ENCODE results near the gene AFF3.

The AFF3 gene

GRCh38 chr2:100043081-100043890 lies 99.1 kb downstream of the AFF3 start:
- H3K36me3 ChIP-seq (ENCODE audit: control insufficient read depth in 1 of 2, insufficient read depth in 2 of 2, low read depth in 1 of 2, low read length in 2 of 2) = peaks cover 0 to 12% of the 10 kb centered on the region in 2 experiments
- no peak overlapping the region for H2BK120ac ChIP-seq (ENCODE audit: low read depth, low read length)
- no peak overlapping the region for H3K4ac ChIP-seq (ENCODE audit: low read depth in 1 of 2, low read length in 2 of 2)
- no peak overlapping the region for H2AK5ac ChIP-seq (ENCODE audit: low read length, severe bottlenecking)
- peaks cover 1% of the 10 kb centered on the region for H3K4me1 ChIP-seq (ENCODE audit: control insufficient read depth, insufficient read depth, low read depth, low read length)
- H3K4me2 ChIP-seq (ENCODE audit: low read length, poor library complexity, severe bottlenecking) = no peak overlapping the region
- no peak overlapping the region for H3K14ac ChIP-seq (ENCODE audit: low read length in 2 of 2)
- H3K79me1 ChIP-seq (replicated peaks; ENCODE audit: low read length, poor library complexity, severe bottlenecking) = peaks cover 38% of the 10 kb centered on the region
- no peak overlapping the region for H3K4me3 ChIP-seq (ENCODE audit: insufficient read depth in 1 of 2, low read depth in 1 of 2, low read length in 2 of 2)
- H2AFZ ChIP-seq (ENCODE audit: low read depth, low read length) = no peak overlapping the region
- H3K9ac ChIP-seq (ENCODE audit: low read length) = no peak overlapping the region
- no peak overlapping the region for H3K27ac ChIP-seq (ENCODE audit: low read length, poor library complexity, severe bottlenecking)
- no peak overlapping the region for H3K18ac ChIP-seq (ENCODE audit: low read depth in 1 of 2, low read length in 2 of 2)
- H3K23ac ChIP-seq (ENCODE audit: low read length in 2 of 2) = no peak overlapping the region
- no peak overlapping the region for H4K8ac ChIP-seq (ENCODE audit: low read length)
- DNase-seq = no peak
- no peak overlapping the region for H2BK5ac ChIP-seq (ENCODE audit: low read depth, low read length, poor library complexity, severe bottlenecking)
- H2BK15ac ChIP-seq (ENCODE audit: low read depth, poor library complexity, severe bottlenecking) = no peak overlapping the region
- no peaks in the 10 kb centered on the region for H3K9me3 ChIP-seq (ENCODE audit: control insufficient read depth, low read length)
- peaks cover 0 to 11% of the 10 kb centered on the region in 2 experiments for H3K27me3 ChIP-seq (ENCODE audit: control insufficient read depth in 1 of 2, insufficient read depth in 1 of 2, low read length in 2 of 2)
- no peak overlapping the region for H4K91ac ChIP-seq (ENCODE audit: low read length)
- no peak overlapping the region for H2BK12ac ChIP-seq (ENCODE audit: low read length in 2 of 2)
- 99% methylated on average over 6 of the region's 7 CpGs for WGBS

DNA sequence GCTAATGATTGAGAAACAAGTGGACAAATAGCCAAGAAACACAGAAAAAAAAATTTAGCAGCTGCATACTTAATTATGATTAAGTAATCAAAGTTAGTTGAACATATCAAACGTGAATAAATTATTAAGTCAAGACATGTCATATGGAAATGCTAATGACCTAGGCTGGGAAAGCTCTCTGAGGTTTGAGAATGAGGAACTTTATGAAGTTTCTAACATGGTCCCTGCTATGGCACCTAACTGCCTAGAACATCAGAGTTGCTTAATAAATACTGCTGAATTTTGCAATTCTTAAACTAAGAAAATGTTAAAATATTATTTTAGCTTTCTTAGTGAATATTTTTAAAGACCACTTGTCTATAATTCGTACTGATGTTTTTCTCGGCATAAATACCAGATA lies 99.8 kb downstream of the AFF3 start:
- no peak overlapping the region for H2BK15ac ChIP-seq (ENCODE audit: low read depth, poor library complexity, severe bottlenecking)
- H2AFZ ChIP-seq (ENCODE audit: low read depth, low read length) = no peak overlapping the region
- peaks cover 38% of the 10 kb centered on the region for H3K79me1 ChIP-seq (replicated peaks; ENCODE audit: low read length, poor library complexity, severe bottlenecking)
- H2AK5ac ChIP-seq (ENCODE audit: low read length, severe bottlenecking) = no peak overlapping the region
- no peak overlapping the region for H2BK120ac ChIP-seq (ENCODE audit: low read depth, low read length)
- no peak overlapping the region for H3K4me3 ChIP-seq (ENCODE audit: insufficient read depth in 1 of 2, low read depth in 1 of 2, low read length in 2 of 2)
- H3K14ac ChIP-seq (ENCODE audit: low read length in 2 of 2) = no peak overlapping the region
- no peak overlapping the region for H3K18ac ChIP-seq (ENCODE audit: low read depth in 1 of 2, low read length in 2 of 2)
- H3K36me3 ChIP-seq (ENCODE audit: control insufficient read depth in 1 of 2, insufficient read depth in 2 of 2, low read depth in 1 of 2, low read length in 2 of 2) = peaks cover 0 to 12% of the 10 kb centered on the region in 2 experiments
- peaks cover 1% of the 10 kb centered on the region for H3K4me1 ChIP-seq (ENCODE audit: control insufficient read depth, insufficient read depth, low read depth, low read length)
- H3K27ac ChIP-seq (ENCODE audit: low read length, poor library complexity, severe bottlenecking) = no peak overlapping the region
- no CpG with 5 or more reads among the region's 3 CpGs for WGBS
- H3K4ac ChIP-seq (ENCODE audit: low read depth in 1 of 2, low read length in 2 of 2) = no peak overlapping the region
- H3K27me3 ChIP-seq (ENCODE audit: control insufficient read depth in 1 of 2, insufficient read depth in 1 of 2, low read length in 2 of 2) = peaks cover 0 to 11% of the 10 kb centered on the region in 2 experiments
- H2BK5ac ChIP-seq (ENCODE audit: low read depth, low read length, poor library complexity, severe bottlenecking) = no peak overlapping the region
- H4K8ac ChIP-seq (ENCODE audit: low read length) = no peak overlapping the region
- H3K23ac ChIP-seq (ENCODE audit: low read length in 2 of 2) = no peak overlapping the region
- H3K9ac ChIP-seq (ENCODE audit: low read length) = no peak overlapping the region
- no peak for DNase-seq
- H3K9me3 ChIP-seq (ENCODE audit: control insufficient read depth, low read length) = no peaks in the 10 kb centered on the region
- no peak overlapping the region for H3K4me2 ChIP-seq (ENCODE audit: low read length, poor library complexity, severe bottlenecking)
- H2BK12ac ChIP-seq (ENCODE audit: low read length in 2 of 2) = no peak overlapping the region
- H4K91ac ChIP-seq (ENCODE audit: low read length) = no peak overlapping the region

DNA sequence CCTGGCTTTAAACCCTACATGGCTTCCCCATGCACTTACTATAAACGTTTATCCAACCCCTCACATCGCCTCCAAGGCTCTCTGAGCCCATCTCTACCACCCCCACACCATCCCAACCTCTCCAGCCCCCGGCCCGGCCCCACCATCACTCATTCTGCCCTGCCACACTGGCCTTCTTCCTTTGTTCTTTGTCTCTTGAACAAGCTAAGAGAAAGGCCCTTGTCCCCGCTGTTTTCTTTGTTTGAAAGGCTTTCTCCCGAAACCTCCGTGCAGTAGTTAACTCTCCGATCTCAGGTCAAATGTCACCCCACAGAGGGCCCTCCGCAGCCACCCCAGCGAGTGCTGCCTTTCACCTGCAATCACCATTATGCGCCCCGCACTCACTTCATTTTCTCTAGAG lies 100.4 kb downstream of the AFF3 start:
- Histone ChIP-seq H2BK5ac (ENCODE audit: low read depth, low read length, poor library complexity, severe bottlenecking) (no peak overlapping the region), H2BK12ac (ENCODE audit: low read length in 2 of 2) (no peak overlapping the region), H3K9me3 (ENCODE audit: control insufficient read depth, low read length) (no peaks in the 10 kb centered on the region), H3K79me1 (replicated peaks; ENCODE audit: low read length, poor library complexity, severe bottlenecking) (peaks cover 35% of the 10 kb centered on the region), H3K9ac (ENCODE audit: low read length) (no peak overlapping the region), H3K4me2 (ENCODE audit: low read length, poor library complexity, severe bottlenecking) (no peak overlapping the region), H3K27ac (ENCODE audit: low read length, poor library complexity, severe bottlenecking) (no peak overlapping the region), H2AFZ (ENCODE audit: low read depth, low read length) (no peak overlapping the region), H3K4me1 (ENCODE audit: control insufficient read depth, insufficient read depth, low read depth, low read length) (peaks cover 1% of the 10 kb centered on the region), H2AK5ac (ENCODE audit: low read length, severe bottlenecking) (no peak overlapping the region), H2BK120ac (ENCODE audit: low read depth, low read length) (no peak overlapping the region), H3K4me3 (ENCODE audit: insufficient read depth in 1 of 2, low read depth in 1 of 2, low read length in 2 of 2) (no peak overlapping the region), H3K23ac (ENCODE audit: low read length in 2 of 2) (no peak overlapping the region), H3K18ac (ENCODE audit: low read depth in 1 of 2, low read length in 2 of 2) (peak overlapping the region in 1 of 2 experiments; percentile 72), H3K27me3 (ENCODE audit: control insufficient read depth in 1 of 2, insufficient read depth in 1 of 2, low read length in 2 of 2) (peaks cover 0 to 11% of the 10 kb centered on the region in 2 experiments), H3K4ac (ENCODE audit: low read depth in 1 of 2, low read length in 2 of 2) (peak overlapping the region; percentile 6 to 52), H2BK15ac (ENCODE audit: low read depth, poor library complexity, severe bottlenecking) (no peak overlapping the region), H4K8ac (ENCODE audit: low read length) (no peak overlapping the region), H4K91ac (ENCODE audit: low read length) (no peak overlapping the region), H3K14ac (ENCODE audit: low read length in 2 of 2) (no peak overlapping the region), H3K36me3 (ENCODE audit: control insufficient read depth in 1 of 2, insufficient read depth in 2 of 2, low read depth in 1 of 2, low read length in 2 of 2) (peaks cover 0 to 12% of the 10 kb centered on the region in 2 experiments)
- DNase-seq = no peak
- WGBS = 87% methylated on average over 10 of the region's 12 CpGs

DNA sequence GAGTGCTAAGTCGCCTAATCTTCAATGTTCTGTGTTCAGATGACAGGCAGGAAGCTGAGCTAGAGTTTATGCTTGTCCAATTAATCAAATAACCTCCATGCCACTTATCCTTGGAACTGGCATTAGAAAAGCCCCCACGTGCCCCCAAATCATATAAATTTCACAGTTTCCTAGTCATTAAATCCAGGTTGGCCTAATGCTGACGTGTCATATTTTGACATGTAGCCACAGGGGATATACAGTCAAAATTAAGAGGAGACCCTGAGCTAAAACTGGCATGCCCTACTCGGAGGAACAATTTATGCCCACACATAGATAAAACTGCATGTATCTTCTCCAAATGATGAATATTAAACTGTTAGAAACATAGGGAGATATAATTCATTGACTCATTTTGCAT lies 101.0 kb downstream of the AFF3 start:
- Histone ChIP-seq H2BK12ac (ENCODE audit: low read length in 2 of 2) (no peak overlapping the region), H3K36me3 (ENCODE audit: control insufficient read depth in 1 of 2, insufficient read depth in 2 of 2, low read depth in 1 of 2, low read length in 2 of 2) (peaks cover 0 to 12% of the 10 kb centered on the region in 2 experiments), H2BK5ac (ENCODE audit: low read depth, low read length, poor library complexity, severe bottlenecking) (no peak overlapping the region), H3K27me3 (ENCODE audit: control insufficient read depth in 1 of 2, insufficient read depth in 1 of 2, low read length in 2 of 2) (peaks cover 0 to 11% of the 10 kb centered on the region in 2 experiments), H3K4ac (ENCODE audit: low read depth in 1 of 2, low read length in 2 of 2) (no peak overlapping the region), H2BK120ac (ENCODE audit: low read depth, low read length) (no peak overlapping the region), H3K4me2 (ENCODE audit: low read length, poor library complexity, severe bottlenecking) (no peak overlapping the region), H2AK5ac (ENCODE audit: low read length, severe bottlenecking) (no peak overlapping the region), H3K27ac (ENCODE audit: low read length, poor library complexity, severe bottlenecking) (no peak overlapping the region), H3K4me3 (ENCODE audit: insufficient read depth in 1 of 2, low read depth in 1 of 2, low read length in 2 of 2) (no peak overlapping the region), H4K8ac (ENCODE audit: low read length) (no peak overlapping the region), H3K18ac (ENCODE audit: low read depth in 1 of 2, low read length in 2 of 2) (no peak overlapping the region), H2AFZ (ENCODE audit: low read depth, low read length) (no peak overlapping the region), H3K14ac (ENCODE audit: low read length in 2 of 2) (no peak overlapping the region), H2BK15ac (ENCODE audit: low read depth, poor library complexity, severe bottlenecking) (no peak overlapping the region), H3K4me1 (ENCODE audit: control insufficient read depth, insufficient read depth, low read depth, low read length) (peaks cover 3% of the 10 kb centered on the region), H3K79me1 (replicated peaks; ENCODE audit: low read length, poor library complexity, severe bottlenecking) (peaks cover 37% of the 10 kb centered on the region), H3K9me3 (ENCODE audit: control insufficient read depth, low read length) (no peaks in the 10 kb centered on the region), H3K23ac (ENCODE audit: low read length in 2 of 2) (no peak overlapping the region), H3K9ac (ENCODE audit: low read length) (no peak overlapping the region), H4K91ac (ENCODE audit: low read length) (no peak overlapping the region)
- 88% methylated on average over 2 of the region's 4 CpGs for WGBS
- no peak for DNase-seq

All from mesenchymal stem cell (in vitro differentiated cells and primary cell).